Peyer's patch (tissue), 4 donors: ENCODE measurements around the gene NPFF.

Source experiments
- POLR2A ChIP-seq, 2 donors: fragments of 450-650 bp; IDR thresholded peaks; one replicate each; pipeline ENCODE4 v1.5.1; 2017; ENCODE audit warnings: antibody characterized with exemption in 2 of 2, mild to moderate bottlenecking in 2 of 2, moderate library complexity in 2 of 2
- TF ChIP-seq, protein P1 (sequence below), 6 experiments: fragments of 450-650 bp in 4 of 6; fragments of 200-600 bp in 2 of 6; sonication (generic) in 1 of 6; IDR thresholded peaks; one replicate each; pipeline ENCODE4 v1.5.1; 2017 to 2019; ENCODE audit warnings: antibody characterized with exemption in 6 of 6, mild to moderate bottlenecking in 3 of 6, moderate library complexity in 1 of 6

DNA sequence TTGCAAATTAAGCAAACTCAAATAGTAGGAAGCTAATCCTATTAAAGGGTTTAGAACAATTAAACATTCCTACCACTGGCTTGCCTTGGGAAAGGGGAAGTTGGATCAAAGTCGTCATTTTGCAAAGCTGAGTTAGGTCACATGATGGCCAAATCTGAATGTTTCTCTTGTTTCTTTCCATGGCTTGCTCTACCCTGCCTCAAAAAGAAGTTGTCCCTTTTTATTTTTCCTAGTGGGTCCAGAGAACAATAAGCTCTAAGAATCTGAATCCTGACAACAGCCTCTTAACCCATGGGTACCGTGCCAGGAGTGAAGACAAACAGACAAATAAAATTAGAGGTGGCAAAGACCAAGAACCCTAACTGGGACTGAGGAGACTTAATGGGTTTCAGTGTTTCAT, 26.2 kb upstream of the NPFF start:
- TF ChIP-seq, protein P1, sequence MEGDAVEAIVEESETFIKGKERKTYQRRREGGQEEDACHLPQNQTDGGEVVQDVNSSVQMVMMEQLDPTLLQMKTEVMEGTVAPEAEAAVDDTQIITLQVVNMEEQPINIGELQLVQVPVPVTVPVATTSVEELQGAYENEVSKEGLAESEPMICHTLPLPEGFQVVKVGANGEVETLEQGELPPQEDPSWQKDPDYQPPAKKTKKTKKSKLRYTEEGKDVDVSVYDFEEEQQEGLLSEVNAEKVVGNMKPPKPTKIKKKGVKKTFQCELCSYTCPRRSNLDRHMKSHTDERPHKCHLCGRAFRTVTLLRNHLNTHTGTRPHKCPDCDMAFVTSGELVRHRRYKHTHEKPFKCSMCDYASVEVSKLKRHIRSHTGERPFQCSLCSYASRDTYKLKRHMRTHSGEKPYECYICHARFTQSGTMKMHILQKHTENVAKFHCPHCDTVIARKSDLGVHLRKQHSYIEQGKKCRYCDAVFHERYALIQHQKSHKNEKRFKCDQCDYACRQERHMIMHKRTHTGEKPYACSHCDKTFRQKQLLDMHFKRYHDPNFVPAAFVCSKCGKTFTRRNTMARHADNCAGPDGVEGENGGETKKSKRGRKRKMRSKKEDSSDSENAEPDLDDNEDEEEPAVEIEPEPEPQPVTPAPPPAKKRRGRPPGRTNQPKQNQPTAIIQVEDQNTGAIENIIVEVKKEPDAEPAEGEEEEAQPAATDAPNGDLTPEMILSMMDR (IDR thresholded peaks at IDR 0.05) = no peak
- no peak for TF ChIP-seq POLR2A (IDR thresholded peaks at IDR 0.05)
